IMR-90 (cell line): ENCODE measurements around the gene HMHB1. TPM values are rescaled to one million over a fixed set of nuclear protein-coding genes. Genes with fewer than 3 reads are reported as not detected.

ENCODE experiments used
- ATAC-seq: fragments of 200-7000 bp; cut with Tn5 transposase; 2 replicates; pipeline ENCODE4 v1.9.1; 2020; ENCODE audit warnings: low read depth, mild to moderate bottlenecking, moderate library complexity
- BruUV-seq: library from RNA; stranded (reverse); fragments of 400-500 nt; replicated peaks from 2 replicates; lab custom pipeline; 2021; lab: Mats Ljungman, UMichigan
- CTCF ChIA-PET: fragments of 300-600 bp; formaldehyde crosslinking; extraction: SDS; loops from one replicate; lab custom pipeline; 2021; ENCODE audit warnings: antibody characterized with exemption; lab: Yijun Ruan, JAX
- POLR2A ChIA-PET: fragments of 300-600 bp; sonication (Branson Sonifier 250); formaldehyde crosslinking; loops from one replicate; lab custom pipeline; 2022; ENCODE audit warnings: antibody characterized with exemption; ENCODE audit not compliant: unreplicated experiment; lab: Charles Lee
- DNase-seq: peaks from one replicate; pipeline ENCODE4 v3.0.0; 2013
- H2AFZ ChIP-seq: replicated peaks from 2 replicates; pipeline ENCODE3; 2013; ENCODE audit warnings: low read length, mild to moderate bottlenecking; ENCODE audit not compliant: poor library complexity
- H2AK5ac ChIP-seq: 2 replicates; pipeline ENCODE4 v1.6.1; 2013; ENCODE audit warnings: low read depth, low read length, inconsistent platforms
- H2AK9ac ChIP-seq: replicated peaks from 2 replicates; pipeline ENCODE3; 2013; ENCODE audit warnings: mild to moderate bottlenecking, low read depth, low read length, moderate library complexity; ENCODE audit not compliant: poor library complexity
- H2BK120ac ChIP-seq: 2 replicates; pipeline ENCODE4 v1.6.1; 2013; ENCODE audit warnings: low read depth, low read length, inconsistent platforms
- H2BK15ac ChIP-seq: 3 replicates; pipeline ENCODE4 v1.6.1; 2013; ENCODE audit warnings: low read depth, low read length, inconsistent platforms
- H2BK20ac ChIP-seq: 2 replicates; pipeline ENCODE4 v1.6.1; 2013; ENCODE audit warnings: low read depth, mild to moderate bottlenecking, inconsistent platforms, low read length, moderate library complexity
- H2BK5ac ChIP-seq: 2 replicates; pipeline ENCODE4 v1.6.1; 2013; ENCODE audit warnings: mild to moderate bottlenecking, low read depth, low read length, inconsistent platforms; ENCODE audit not compliant: poor library complexity, severe bottlenecking
- H3K14ac ChIP-seq: replicated peaks from 2 replicates; pipeline ENCODE4 v1.6.1; 2013; ENCODE audit warnings: low read depth, low read length, inconsistent platforms
- H3K18ac ChIP-seq: 2 replicates; pipeline ENCODE4 v1.6.1; 2013; ENCODE audit warnings: low read depth, low read length, control low read depth
- H3K23ac ChIP-seq: 2 replicates; pipeline ENCODE4 v1.6.1; 2013; ENCODE audit warnings: low read depth, low read length, inconsistent platforms
- H3K27ac ChIP-seq: 2 replicates; pipeline ENCODE4 v1.5.1; 2013; ENCODE audit warnings: mild to moderate bottlenecking, control low read depth, low read length; ENCODE audit not compliant: insufficient read depth
- H3K27me3 ChIP-seq: 2 replicates; pipeline ENCODE4 v1.6.1; 2013; ENCODE audit warnings: low read length; ENCODE audit not compliant: control insufficient read depth, insufficient read depth
- H3K36me3 ChIP-seq: 2 replicates; pipeline ENCODE4 v1.6.1; 2013; ENCODE audit warnings: low read length, mixed read lengths; ENCODE audit not compliant: control insufficient read depth, insufficient read depth
- H3K4ac ChIP-seq: 2 replicates; pipeline ENCODE4 v1.6.1; 2013; ENCODE audit warnings: low read depth, low read length, inconsistent platforms
- H3K4me1 ChIP-seq: 2 replicates; pipeline ENCODE4 v1.6.1; 2013; ENCODE audit warnings: low read length, mixed read lengths; ENCODE audit not compliant: control insufficient read depth, insufficient read depth
- H3K4me2 ChIP-seq: 2 replicates; pipeline ENCODE4 v1.6.1; 2013; ENCODE audit warnings: low read depth, mild to moderate bottlenecking, control low read depth, low read length, moderate library complexity
- H3K4me3 ChIP-seq: 2 replicates; pipeline ENCODE4 v1.5.1; 2013; ENCODE audit warnings: low read depth, mild to moderate bottlenecking, control low read depth, low read length, moderate library complexity; ENCODE audit not compliant: insufficient read depth
- H3K56ac ChIP-seq: 2 replicates; pipeline ENCODE4 v1.6.1; 2013; ENCODE audit warnings: low read length, inconsistent platforms; ENCODE audit not compliant: insufficient read depth; ENCODE audit errors: extremely low read depth
- H3K79me1 ChIP-seq, 2 experiments: 2 replicates each; pipeline ENCODE4 v1.6.1; 2013; ENCODE audit warnings: low read length in 2 of 2, inconsistent platforms in 1 of 2, low read depth in 1 of 2
- H3K9ac ChIP-seq: 2 replicates; pipeline ENCODE4 v1.6.1; 2013; ENCODE audit warnings: low read depth, low read length, control low read depth
- H3K9me1 ChIP-seq: 2 replicates; pipeline ENCODE4 v1.6.1; 2013; ENCODE audit warnings: low read length, inconsistent platforms; ENCODE audit not compliant: insufficient read depth
- H3K9me3 ChIP-seq: 2 replicates; pipeline ENCODE4 v1.6.1; 2013; ENCODE audit warnings: low read length; ENCODE audit not compliant: control insufficient read depth, insufficient read depth
- H4K20me1 ChIP-seq: 2 replicates; pipeline ENCODE4 v1.6.1; 2013; ENCODE audit warnings: low read length, inconsistent platforms; ENCODE audit not compliant: insufficient read depth
- H4K5ac ChIP-seq: 2 replicates; pipeline ENCODE4 v1.6.1; 2013; ENCODE audit warnings: mild to moderate bottlenecking, low read depth, low read length, control low read depth
- H4K8ac ChIP-seq, 2 experiments: 2 replicates each; pipeline ENCODE4 v1.6.1; 2013; ENCODE audit warnings: low read depth in 2 of 2, low read length in 2 of 2, control low read depth in 1 of 2, inconsistent platforms in 1 of 2
- H4K91ac ChIP-seq: 2 replicates; pipeline ENCODE4 v1.6.1; 2013; ENCODE audit warnings: low read depth, low read length, inconsistent platforms; ENCODE audit not compliant: insufficient read depth
- MAFK ChIP-seq: IDR thresholded peaks from 2 replicates; pipeline ENCODE4 v1.6.1; 2012; ENCODE audit warnings: low read depth, low read length, improper control_type of control experiment
- WGBS, 2 experiments: methylation state at CpG; one replicate each; pipeline versions ENCODE4 v1.1.5 to v1.1.7; 2013; ENCODE audit warnings: missing lambda C conversion rate in 2 of 2; ENCODE audit not compliant: insufficient read length in 1 of 2; ENCODE audit errors: extremely low coverage in 2 of 2; 5-methylcytosine and 5-hydroxymethylcytosine counted together
- dilution Hi-C: fragments of 300-500 bp; cut with HindIII; formaldehyde crosslinking; loops from one replicate; pipeline ENCODE4 v1.14.3; 2018; ENCODE audit warnings: low sequenced_read_pairs; ENCODE audit not compliant: unreplicated experiment
- in situ Hi-C: fragments of 300-500 bp; cut with MboI; formaldehyde crosslinking; loops from 3 replicates; pipeline ENCODE4 v1.14.3; 2019; ENCODE audit warnings: low sequenced_read_pairs, inconsistent platforms, mixed read lengths
- intact Hi-C: fragments of 100-400 bp; cut with micrococcal nuclease; formaldehyde crosslinking; loops from 2 replicates; pipeline ENCODE4 v1.10.0; 2022
- polyA plus RNA-seq, 3 experiments: library from polyadenylated mRNA; depleted of rRNA; stranded (reverse); fragments of >200 nt; gene quantifications; 2 replicates each; pipeline ENCODE4 v1.2.3, GENCODE V29; 2012; ENCODE audit warnings: low replicate concordance in 1 of 3
- total RNA-seq: library from RNA; depleted of rRNA; stranded (reverse); fragments of >200 nt; gene quantifications from 2 replicates; pipeline ENCODE4 v1.2.3, GENCODE V29; 2012
- TF ChIP-seq, protein P1 (sequence below): conservative IDR thresholded peaks from 2 replicates; pipeline ENCODE4 v1.5.1; 2012; ENCODE audit warnings: mild to moderate bottlenecking, low read depth, low read length, improper control_type of control experiment

HMHB1 gene
- total and polyA plus RNA-seq, 2 of the 4 experiments (the other 2 are of a cell fraction): not detected

DNA sequence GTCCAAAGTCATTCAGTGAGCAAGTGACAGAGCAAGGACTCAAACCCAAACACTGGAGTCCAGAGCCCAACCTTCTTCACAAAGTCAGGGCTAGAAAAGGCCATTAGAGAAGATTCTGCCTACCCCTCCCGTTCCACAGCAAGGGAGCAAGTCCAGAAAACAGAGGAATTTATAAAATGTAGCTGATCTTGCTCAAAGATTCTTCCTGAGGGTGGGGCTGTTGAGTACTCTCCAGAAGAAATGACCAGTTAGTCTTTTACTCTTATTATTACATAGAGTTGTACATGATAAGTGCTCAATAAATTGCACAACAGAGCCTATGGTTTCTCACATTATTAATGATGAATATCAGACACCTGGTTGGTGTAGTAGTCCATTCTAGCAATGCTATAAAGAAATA lies 39.3 kb upstream of the HMHB1 start:
- no peak overlapping the region for H3K4me2 ChIP-seq
- H3K23ac ChIP-seq: no peak overlapping the region
- H3K4me3 ChIP-seq: no peak overlapping the region
- in situ Hi-C loops: no loop called here
- no peak overlapping the region for H3K27ac ChIP-seq
- H3K9ac ChIP-seq: no peak overlapping the region
- H3K4me1 ChIP-seq: peaks cover 9% of the 10 kb centered on the region
- no peak overlapping the region for H4K91ac ChIP-seq
- H2AK9ac ChIP-seq: no peak overlapping the region
- POLR2A ChIA-PET: no interaction called here
- H3K4ac ChIP-seq: no peak overlapping the region
- no peaks in the 10 kb centered on the region for H3K79me1 ChIP-seq
- DNase-seq (no peak), ATAC-seq (no peak)
- no peak overlapping the region for H3K18ac ChIP-seq
- no peak overlapping the region for H3K56ac ChIP-seq
- no peaks in the 10 kb centered on the region for H3K36me3 ChIP-seq
- no CpG with 5 or more reads among the region's 1 CpG for WGBS, 2 experiments
- TF ChIP-seq, protein P1, sequence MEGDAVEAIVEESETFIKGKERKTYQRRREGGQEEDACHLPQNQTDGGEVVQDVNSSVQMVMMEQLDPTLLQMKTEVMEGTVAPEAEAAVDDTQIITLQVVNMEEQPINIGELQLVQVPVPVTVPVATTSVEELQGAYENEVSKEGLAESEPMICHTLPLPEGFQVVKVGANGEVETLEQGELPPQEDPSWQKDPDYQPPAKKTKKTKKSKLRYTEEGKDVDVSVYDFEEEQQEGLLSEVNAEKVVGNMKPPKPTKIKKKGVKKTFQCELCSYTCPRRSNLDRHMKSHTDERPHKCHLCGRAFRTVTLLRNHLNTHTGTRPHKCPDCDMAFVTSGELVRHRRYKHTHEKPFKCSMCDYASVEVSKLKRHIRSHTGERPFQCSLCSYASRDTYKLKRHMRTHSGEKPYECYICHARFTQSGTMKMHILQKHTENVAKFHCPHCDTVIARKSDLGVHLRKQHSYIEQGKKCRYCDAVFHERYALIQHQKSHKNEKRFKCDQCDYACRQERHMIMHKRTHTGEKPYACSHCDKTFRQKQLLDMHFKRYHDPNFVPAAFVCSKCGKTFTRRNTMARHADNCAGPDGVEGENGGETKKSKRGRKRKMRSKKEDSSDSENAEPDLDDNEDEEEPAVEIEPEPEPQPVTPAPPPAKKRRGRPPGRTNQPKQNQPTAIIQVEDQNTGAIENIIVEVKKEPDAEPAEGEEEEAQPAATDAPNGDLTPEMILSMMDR: 0 out of 2 replicates have a peak, but pooled peaks have one; percentile 1
- TF ChIP-seq MAFK: no peak
- 0 out of 2 replicates have a peak overlapping the region, but pooled peaks have one; percentile 27 for H2AK5ac ChIP-seq
- no peaks in the 10 kb centered on the region for H3K27me3 ChIP-seq
- H4K8ac ChIP-seq: no peak overlapping the region
- intact Hi-C loops: no loop called here
- no peak overlapping the region for H2BK15ac ChIP-seq
- no peak overlapping the region for H4K5ac ChIP-seq
- dilution Hi-C loops: no loop called here
- H3K9me1 ChIP-seq: peaks cover 3% of the 10 kb centered on the region; the same call in 1 of the 2 replicates
- no peaks in the 10 kb centered on the region for H4K20me1 ChIP-seq
- CTCF ChIA-PET: interaction anchor here (0.6 kb wide), 2 partner anchors 36 to 218 kb away, joined by 3 read pairs; no protein-coding TSS in a partner anchor
- H2BK20ac ChIP-seq: peak overlapping the region; percentile 36; the same call in 1 of the 2 replicates
- no TSS peak for BruUV-seq
- peak overlapping the region; percentile 16; the same call in 1 of the 2 replicates for H2BK120ac ChIP-seq
- no peak overlapping the region for H2AFZ ChIP-seq
- no peak overlapping the region for H2BK5ac ChIP-seq
- no peak overlapping the region for H3K14ac ChIP-seq
- H3K9me3 ChIP-seq: no peaks in the 10 kb centered on the region
